Limb (tissue), 2 donors: Measurements from ENCODE around the gene TAGLN2.

Experiments used
- DNase-seq, 2 donors: peaks; one replicate each; pipeline ENCODE4 v3.0.0-alpha.2; 2016; ENCODE audit errors: extremely low spot score in 2 of 2

The TAGLN2 gene

DNA sequence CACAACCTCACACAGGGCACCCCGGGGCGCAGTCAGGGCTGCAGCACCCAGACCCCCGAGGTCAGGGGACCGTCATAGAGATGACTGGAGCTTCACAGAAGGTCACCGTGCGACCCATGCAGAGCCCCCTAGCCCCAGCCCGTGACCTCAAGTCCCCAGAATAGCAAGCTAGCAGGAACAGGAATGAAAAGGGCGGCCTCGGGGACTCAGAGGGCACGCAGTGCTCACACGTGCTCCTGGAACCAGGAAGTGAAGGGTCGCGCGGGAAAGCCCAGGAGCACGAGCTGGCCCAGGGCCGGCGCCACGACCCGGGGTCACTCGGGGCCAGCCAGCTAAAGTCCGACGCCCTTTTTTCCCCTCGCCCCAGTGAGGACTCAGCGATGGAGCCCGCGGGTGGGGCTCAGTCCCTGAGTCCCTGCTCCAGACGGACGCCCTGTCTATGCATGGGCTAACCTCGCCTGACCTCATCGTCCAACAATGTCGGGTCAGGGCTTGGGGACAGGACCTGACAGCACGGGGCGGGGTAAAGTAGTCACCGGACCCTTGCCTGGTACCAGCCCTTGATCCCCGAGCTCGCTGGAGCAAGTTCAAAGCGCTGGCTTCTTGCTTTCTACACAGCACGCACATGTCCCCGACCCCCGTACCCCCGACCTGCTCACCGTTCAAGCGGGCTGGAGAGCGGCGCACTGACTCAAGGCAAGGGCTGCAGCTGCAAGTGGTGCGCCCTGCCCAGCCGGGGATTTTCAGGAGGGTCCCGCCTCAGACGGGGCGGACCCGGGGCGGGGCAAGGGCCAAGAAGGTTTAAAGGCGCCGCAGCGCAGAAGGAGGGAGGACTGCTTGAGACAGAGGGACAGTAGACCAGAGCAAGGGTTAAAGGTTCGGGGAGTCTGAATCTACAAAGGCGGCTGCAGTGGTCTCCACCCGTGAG lies at the start of gene TAGLN2:
Gene TAGLN2 (minus strand): TSS at position 717 of the 928 bp plus-strand sequence. CDS start 4,998 bp downstream, outside the sequence.
- peak; percentile 90 to 95 for DNase-seq

DNA sequence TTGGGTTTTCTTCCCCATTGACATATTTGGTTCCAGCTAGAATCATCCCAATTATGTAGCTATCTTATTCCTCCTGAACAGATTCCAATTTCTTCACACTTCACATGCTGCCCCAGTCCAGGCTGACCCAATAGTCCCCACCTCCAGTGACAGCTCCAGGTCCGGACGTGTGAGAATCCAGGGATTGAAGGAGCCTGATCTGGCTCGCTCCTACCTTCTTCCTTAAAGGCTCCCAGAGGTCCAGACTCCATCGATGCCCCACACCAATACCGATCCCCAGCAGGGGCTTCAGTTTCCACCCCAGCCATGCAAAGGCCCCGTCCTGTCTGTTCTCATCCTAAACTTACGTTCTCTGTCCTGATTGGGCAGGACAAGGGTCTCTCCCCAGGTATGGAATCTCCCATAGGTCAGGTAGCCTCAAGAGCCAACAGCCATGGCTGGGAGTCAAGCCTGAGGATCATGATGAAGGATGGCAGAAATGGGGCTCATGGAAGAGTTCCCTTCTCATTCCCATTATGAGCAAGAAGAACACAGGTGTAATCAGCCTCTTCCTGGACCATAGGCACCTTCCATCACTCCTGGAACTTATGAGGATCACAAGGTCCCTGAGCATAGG lies 49.2 kb upstream of the TAGLN2 start:
- no peak for DNase-seq

DNA sequence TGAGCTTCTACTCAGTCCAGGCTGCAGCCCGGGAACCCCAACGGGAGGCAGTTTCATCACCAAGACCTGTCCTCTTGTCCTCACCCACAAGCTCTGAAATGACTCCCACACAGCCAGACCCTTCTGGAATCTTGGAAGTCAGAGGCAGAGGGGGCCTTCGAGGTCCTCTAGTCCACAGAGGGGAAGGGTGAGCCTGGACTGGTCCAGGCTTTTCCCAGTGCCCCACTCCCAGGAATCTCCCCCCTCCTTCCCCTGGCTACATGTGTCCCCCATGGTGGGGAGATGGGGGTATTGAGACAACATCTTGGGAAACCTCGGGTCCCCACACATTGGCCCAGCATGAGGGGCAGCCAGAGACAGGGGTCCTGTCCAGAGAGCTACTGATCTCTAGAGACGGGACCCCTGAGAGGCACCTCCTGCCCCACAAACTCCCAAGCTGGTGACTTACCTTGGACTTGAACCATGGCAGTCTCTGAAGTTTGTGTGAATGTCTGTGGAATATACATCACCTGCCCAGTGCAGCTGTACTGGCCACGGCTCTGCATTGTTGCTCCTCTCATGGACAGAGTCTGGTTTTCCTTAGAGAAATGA lies 48.1 kb upstream of the TAGLN2 start:
- no peak for DNase-seq

DNA sequence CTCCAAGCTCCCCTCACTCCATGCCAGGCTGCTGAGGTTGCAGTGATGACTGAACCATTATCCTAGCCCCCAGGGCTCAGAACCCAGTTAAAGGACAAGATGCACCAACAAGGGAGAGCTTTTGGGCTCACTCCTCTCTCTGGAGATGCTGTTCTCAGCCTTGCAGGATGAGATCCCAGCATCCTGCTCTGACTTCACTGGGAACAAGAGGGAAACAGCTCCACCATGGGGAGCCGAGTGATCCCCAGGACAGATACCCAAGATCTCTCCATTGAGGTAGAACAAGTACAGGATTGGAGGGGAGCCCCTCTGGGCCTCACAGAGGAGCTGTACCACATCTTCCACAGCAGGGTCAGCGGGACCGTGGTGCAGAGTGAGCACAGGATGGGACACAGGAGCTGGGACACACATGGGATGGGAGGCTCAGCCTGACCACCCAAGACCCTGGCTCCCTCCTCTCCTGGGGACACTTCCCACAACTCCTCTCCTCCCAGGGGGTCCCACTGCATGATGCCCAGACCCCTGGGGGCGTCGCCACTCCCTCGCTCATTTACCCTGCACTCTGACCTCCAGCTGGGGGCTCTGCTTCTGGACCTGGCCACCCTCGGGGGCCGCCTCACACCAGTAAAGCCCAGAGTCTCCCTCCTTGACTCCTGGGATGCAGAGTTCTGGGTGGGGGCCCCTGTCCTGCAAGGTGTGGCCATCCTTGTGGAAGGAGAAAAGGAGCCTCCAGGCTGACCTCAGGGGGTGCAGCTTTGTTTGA lies 47.3 kb upstream of the TAGLN2 start:
- DNase-seq = no peak

DNA sequence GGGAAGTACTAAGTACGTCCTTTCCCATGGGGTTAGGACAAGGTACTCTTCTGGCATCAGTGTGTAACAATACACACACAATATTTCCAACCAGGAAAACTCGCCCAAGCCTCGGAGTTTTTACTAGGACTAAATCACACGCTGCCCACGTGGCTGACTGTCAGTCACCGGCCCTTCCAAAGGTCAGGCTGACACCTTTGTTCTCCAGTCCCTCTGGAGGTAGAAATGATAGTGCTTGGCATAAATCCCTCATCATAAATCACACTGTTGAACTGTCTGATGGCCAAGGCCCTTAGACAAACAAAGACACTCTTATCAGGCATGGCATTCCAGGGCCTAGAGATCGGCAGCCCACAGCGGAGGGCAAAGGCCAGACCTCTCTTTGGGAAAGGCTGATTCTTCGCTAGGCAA lies 45.6 kb upstream of the TAGLN2 start:
- DNase-seq = no peak

DNA sequence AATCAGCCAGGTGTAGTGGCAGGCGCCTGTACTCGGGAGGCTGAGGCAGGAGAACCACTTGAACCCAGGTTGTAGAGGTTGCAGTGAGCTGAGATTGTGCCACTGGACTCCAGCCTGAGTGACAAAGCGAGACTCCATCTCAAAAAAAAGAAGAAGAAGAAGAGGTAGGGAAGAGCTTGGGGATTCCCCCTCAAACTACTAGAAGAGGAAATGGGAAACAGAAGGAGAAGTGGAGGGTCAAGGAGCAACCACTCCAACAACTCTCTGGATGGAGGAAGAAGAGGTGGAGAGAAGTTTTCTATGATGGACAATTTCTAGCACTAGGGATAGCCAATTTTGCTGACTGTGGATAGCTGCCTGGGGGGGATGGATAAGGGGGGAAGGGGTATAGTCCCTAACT lies 43.6 kb upstream of the TAGLN2 start:
- no peak for DNase-seq

DNA sequence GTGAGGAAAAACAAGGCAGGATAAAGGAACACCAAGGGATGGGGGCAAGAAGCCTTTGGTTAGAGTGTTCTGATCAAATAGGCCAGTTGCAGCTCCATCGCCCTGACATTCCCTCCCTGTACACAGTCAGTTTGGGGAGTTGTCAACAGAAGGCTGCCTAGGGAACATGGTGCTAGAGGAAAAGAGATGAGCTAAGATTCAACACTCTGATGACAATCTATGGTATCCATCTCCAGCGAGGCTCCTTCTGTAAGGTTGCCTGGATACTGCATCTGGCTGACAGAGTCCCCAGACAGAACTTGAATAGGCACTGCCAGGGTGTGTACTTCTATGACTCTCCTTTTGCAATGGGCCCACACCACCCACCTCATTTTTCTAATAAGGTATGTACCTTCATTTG lies 40.0 kb upstream of the TAGLN2 start:
- no peak for DNase-seq

DNA sequence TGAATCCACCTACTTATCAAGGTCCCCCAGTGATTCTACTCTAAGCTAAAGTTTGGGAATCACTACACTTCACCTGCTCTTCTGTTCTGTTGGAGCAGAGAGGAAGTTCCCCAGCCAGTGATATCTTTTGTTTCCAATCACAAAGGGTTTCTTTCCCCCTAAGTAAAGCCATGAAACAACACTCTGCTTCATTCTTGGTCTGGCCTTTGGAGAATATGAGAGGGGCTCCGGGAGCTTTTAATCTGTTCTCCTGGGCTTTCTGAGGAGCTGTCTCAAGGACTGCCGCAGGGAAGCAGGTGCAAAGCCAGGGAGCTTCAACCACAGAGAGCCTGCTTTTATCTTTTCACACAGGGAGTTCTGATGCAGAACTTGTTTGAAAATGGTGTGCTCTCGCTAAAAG lies 38.8 kb upstream of the TAGLN2 start:
- no peak for DNase-seq

DNA sequence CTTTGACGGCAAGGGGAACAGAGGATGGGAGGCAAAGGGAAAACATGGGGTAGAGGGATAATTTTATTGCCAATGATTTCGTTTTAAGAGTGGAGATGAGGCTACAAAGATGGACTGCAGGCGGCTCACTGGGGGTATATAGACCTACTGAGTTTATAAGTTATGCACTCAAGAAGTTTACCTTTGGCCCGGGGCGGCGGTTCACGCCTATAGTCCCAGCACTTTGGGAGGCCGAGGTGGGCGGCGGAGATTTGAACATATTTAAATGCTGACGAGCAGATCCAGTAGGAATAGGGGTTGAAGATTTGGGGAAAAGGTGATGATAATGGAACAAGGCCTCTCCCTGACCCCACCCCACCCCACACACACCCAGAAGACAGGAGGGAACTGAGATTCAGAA lies 36.9 kb upstream of the TAGLN2 start:
- DNase-seq = peak in 1 of 2 donors; percentile 8

DNA sequence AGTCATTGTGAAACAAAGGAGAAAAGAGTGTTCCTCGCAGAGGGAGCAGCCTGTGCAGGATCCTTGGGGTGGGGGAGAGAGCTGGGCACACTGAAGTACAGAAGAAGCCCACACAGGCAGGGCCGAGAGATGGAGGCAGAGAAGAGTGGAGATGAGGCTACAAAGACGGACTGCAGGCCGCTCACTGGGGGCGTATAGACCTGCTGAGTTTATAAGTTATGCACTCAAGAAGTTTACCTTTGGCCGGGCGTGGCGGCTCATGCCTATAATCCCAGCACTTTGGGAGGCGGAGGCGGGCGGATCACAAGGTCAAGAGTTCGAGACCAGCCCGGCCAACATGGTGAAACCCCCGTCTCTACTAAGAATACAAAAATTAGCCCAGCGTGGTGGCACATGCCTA lies 36.3 kb upstream of the TAGLN2 start:
- DNase-seq = peak in 1 of 2 donors; percentile 12

DNA sequence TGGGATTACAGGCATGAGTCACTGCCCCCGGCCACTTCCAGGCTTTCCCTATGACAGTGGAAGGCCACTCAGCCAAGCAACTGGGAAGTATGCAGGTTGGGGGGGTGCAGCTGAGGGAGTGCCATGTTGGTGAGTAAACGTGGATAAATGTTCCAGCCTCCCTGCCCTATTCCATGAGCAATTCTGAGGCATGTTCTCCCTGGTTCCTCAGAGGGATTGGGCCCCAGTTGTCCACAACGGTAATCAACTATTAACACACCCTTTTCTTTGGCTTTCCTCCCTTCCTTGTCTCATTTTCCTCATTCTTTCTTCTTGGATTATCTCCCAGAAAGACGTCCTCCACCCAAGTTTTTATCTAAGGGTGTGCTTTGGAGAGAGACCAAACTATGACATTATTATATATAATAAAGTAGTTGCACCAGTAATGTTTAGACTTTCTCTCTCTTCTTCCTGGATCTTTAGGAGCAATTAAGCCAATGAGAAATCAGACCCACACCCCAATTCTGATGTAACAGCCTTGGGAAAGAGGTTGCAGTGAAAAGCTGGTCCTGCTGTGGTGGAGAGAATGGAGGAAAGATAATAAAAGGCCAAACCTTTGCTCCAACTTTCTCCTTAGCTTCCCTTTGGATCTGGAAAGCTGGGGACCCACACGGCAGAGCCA lies 35.5 kb upstream of the TAGLN2 start:
- peak; percentile 24 to 53 for DNase-seq

DNA sequence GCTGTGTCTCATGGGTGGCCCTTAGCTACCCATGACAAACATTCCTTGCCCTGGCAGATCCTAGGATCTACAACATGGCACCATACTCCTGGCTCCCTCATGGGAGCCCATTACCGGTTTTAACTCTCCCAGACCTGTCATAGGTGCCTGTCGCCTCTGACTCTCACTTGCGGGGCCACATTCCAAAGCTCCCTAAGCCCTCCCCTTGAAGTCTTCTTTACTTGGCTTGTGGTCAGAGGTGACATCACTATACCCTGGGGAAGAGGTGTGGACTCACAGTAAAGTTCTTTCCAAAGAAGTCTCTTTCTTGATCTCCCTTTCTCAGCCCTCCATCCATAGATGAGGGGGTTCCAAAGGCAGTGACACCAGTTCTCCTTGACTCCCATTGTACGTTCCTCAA lies 34.1 kb upstream of the TAGLN2 start:
- peak in 1 of 2 donors; percentile 19 for DNase-seq

DNA sequence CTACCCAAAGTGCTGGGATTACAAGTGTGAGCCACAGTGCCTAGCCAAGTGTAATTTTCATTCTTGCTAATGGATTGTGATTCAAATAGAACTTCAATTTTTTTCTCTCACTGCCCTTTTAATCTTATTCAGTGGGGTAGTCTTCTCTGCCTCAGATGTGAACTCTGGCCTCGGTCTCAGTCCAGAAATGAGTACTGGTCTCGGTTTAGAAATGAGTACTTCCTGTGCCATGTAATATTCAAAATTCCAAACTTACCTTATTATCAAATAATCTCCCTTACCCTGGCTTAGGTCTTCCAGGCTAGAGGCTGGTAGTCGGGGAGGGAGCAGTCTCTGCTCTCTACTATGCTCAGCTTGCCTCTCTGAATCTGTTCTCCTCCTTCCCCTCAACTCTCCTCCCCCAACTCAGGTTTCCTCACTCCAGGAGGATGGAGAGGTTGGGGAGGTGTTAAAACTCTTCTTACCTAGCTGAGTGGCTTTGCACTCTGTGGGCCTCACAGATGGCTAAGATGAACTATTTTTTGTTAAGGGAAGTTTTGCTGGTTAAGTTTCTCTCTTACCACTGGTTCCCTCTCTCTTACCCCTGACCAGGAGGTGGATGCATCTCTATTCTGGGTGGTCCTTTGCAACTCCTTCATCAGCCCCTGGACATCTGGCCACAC lies 33.5 kb upstream of the TAGLN2 start:
- peak in 1 of 2 donors; percentile 2 for DNase-seq

DNA sequence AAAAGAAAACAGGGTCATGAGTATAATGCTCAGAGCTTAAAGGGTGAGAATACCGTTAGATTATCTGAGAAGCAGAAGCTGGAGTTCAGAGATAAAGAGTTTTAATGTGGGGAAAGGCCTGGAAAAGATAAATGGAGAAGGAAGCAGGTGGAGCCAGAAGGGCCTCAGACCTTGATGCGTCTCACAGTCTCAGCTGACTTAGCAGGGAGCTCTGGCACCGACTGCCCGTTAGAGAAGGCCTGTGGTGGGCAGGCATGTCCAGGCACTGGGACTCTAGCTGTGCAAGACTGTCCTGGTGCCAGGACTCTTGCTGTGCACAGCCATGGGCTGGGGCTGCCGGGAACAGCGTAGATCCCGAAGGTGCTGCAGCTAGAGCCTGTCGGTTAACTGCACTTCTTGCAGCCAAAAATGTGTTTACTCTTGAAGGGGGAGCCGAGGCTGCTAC lies 32.5 kb upstream of the TAGLN2 start:
- DNase-seq = peak in 1 of 2 donors; percentile 19

DNA sequence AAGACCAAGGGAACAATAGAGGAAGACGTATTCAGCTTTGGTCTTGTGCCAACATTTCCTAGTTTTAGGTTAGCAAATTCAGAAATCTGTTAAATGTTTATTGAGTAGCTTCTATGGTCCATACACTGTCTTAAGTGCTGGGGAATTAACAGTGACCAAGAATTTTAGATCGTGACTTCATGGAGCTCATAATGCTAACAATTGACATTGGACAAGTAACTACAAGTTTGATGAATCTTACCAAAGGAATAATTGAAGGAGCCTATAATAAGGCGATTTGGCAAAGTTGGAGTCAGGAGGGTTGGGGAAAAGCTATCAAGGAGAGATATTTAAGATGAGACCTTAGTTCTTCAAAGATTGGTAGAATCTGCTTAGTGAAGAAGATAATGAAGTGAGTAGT lies 30.1 kb upstream of the TAGLN2 start:
- DNase-seq = no peak

DNA sequence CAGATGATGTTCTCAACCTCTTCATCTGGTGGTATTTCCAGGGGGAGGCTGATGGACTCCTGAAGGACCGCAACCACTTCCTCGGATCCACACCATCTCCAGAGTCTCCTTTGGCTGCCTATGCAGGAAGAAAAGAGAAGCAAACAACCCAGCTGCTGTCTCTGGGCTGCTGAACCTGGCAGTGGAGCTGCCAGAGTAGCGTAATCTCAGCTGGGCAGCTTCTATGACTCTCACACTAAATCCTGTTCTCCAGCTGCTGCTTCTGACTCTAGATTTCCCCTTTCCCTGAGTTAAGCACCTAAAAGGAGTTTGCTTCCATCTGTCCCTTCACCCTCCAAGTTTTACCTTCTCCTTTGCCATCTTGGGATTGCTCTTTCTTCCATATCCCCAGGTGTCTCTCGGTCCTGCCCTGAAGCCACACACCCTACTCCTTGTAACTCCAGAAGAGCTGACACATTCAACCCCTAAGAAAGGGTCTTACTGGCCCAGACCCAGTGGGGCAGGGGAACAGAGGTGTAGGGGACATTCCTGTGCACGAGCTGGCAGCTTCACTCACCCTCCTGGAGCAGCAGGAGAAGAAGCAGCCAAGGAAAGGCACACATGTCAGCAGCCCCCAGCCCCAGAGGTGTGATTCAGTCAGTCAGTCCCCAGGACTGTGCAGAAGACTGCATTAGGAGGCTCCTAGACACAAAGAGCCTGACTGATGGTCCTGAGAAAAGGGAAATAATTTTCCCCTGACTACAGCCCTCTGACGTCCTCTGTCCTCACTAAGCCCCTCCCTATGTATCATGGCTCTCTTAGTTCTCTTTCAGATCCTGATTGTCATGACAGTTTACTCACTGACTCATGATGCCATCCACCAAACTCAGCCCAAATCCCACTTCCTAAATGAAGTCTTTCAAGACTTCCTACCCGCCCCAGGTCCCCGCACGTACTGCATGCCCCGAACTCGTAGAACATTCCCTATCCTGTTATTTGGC lies 28.5 kb upstream of the TAGLN2 start, which contains the start of gene SLAMF9:
Gene SLAMF9 (minus strand): TSS at position 702 of the 980 bp plus-strand sequence. CDS start 100 bp downstream, at position 602.
- DNase-seq = peak in 1 of 2 donors; percentile 12

DNA sequence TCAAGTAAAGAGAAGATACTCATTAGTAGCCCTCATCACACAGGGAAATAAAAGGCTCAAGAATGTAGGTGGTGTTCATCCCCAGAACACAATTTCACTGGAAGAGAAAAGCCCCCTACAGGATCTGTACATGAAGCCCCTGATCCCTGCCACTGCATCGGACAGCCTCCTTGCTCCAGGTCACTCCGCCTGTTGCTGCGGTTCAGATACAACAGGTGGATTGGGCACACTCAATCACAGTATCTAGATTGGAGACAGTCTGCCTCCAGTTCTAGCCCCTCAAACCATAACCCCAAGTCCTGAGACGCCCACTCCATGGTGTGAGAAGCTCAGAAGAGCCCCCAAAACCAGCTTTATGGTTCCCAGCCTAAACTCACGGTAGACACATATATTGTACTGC lies 27.6 kb upstream of the TAGLN2 start:
- peak in 1 of 2 donors; percentile 2 for DNase-seq

DNA sequence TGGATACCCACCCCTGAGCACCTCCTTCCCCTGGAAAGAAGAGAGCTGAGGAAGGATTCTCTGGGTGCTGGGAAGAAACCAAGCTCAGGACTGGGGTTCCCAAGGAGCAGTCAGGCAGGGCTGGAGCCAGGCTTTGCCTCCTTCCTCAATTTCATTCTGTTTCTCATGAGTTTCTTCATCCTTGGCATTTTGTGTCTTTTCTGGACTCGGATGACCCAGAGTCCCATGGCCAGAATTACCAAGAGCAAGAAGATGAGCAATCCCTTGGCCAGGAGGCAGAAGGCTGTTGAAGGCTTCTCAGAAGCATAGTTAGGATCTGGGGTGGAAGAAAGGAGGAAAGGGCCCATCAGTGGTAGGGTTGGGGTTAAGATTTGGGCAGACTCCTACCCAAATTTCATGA lies 26.2 kb upstream of the TAGLN2 start:
- DNase-seq = peak in 1 of 2 donors; percentile 2

DNA sequence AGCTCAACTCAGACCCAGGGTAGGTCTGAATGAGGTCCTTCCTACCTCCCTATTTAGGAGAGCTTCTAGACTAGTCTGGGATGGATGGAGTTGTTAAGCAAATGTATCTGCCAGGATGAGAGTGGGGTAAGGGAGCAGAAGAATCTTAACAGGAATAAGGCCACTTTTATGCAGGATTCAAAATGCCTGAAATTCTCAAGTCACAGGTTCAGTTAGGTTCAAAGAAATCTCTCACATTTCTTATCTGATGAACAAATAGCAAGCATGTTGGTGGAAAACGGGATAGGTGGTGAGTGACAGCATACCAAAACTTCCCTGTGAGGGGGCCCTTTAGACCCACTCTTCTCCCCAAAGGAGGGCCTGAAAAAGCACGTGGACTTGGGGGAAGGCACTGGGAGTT lies 25.7 kb upstream of the TAGLN2 start:
- no peak for DNase-seq
